Neural progenitor cell (in vitro differentiated cells): ENCODE measurements around the gene RNASE4. TPM values are rescaled to one million over a fixed set of nuclear protein-coding genes. Genes with fewer than 3 reads are reported as not detected.
"Not testable (repeated sequence)": the region's sequence is repeated elsewhere in the genome, so short reads cannot be mapped to it uniquely, and the experiment has no call there.

ENCODE experiments used
- DNase-seq: peaks from one replicate; pipeline ENCODE4 v3.0.0-alpha.2; 2016; ENCODE audit warnings: low spot score
- H2AFZ ChIP-seq: fragments of 200-600 bp; sonication (generic); replicated peaks from 2 replicates; pipeline ENCODE4 v1.6.1; 2016; ENCODE audit warnings: antibody characterized with exemption
- H3F3A ChIP-seq: fragments of 200-600 bp; sonication (generic); 2 replicates; pipeline ENCODE4 v1.6.1; 2016; ENCODE audit warnings: antibody characterized with exemption, low read depth
- H3K27ac ChIP-seq: fragments of 200-600 bp; sonication (generic); 2 replicates; pipeline ENCODE4 v1.5.1; 2016; ENCODE audit warnings: mild to moderate bottlenecking
- H3K27me3 ChIP-seq: fragments of 200-600 bp; sonication (generic); 2 replicates; pipeline ENCODE4 v1.6.1; 2016; ENCODE audit warnings: mild to moderate bottlenecking, moderate library complexity
- H3K36me3 ChIP-seq: fragments of 200-600 bp; sonication (generic); 2 replicates; pipeline ENCODE4 v1.5.1; 2016
- H3K4me1 ChIP-seq: fragments of 200-600 bp; sonication (generic); 2 replicates; pipeline ENCODE4 v1.6.1; 2016; ENCODE audit warnings: mixed run types
- H3K4me2 ChIP-seq: fragments of 200-600 bp; sonication (generic); 2 replicates; pipeline ENCODE4 v1.6.1; 2016
- H3K4me3 ChIP-seq: fragments of 200-600 bp; sonication (generic); 2 replicates; pipeline ENCODE4 v1.5.1; 2016
- H3K79me2 ChIP-seq: fragments of 200-600 bp; sonication (generic); 2 replicates; pipeline ENCODE4 v1.6.1; 2016; ENCODE audit warnings: low read depth
- H3K9ac ChIP-seq: fragments of 200-600 bp; sonication (generic); 2 replicates; pipeline ENCODE4 v1.6.1; 2016
- H3K9me3 ChIP-seq: fragments of 200-600 bp; sonication (generic); 2 replicates; pipeline ENCODE4 v1.5.1; 2016; ENCODE audit warnings: low read depth
- H4K20me1 ChIP-seq: fragments of 200-600 bp; sonication (generic); 2 replicates; pipeline ENCODE4 v1.6.1; 2016; ENCODE audit warnings: low read depth
- H3K27ac Mint-ChIP-seq: 3 replicates; pipeline ENCODE4 v1.8.0; 2021; ENCODE audit warnings: mixed read lengths
- H3K27me3 Mint-ChIP-seq: 2 replicates; pipeline ENCODE4 v1.8.0; 2022; ENCODE audit warnings: low read depth, mild to moderate bottlenecking, inconsistent platforms, moderate library complexity, mixed read lengths; ENCODE audit not compliant: insufficient read depth
- H3K36me3 Mint-ChIP-seq: 3 replicates; pipeline ENCODE4 v1.8.0; 2021; ENCODE audit warnings: mixed read lengths
- H3K4me1 Mint-ChIP-seq: 3 replicates; pipeline ENCODE4 v1.8.0; 2021; ENCODE audit warnings: mixed read lengths
- H3K4me3 Mint-ChIP-seq: 3 replicates; pipeline ENCODE4 v1.8.0; 2021; ENCODE audit warnings: mild to moderate bottlenecking, moderate library complexity, mixed read lengths
- H3K9me3 Mint-ChIP-seq: 3 replicates; pipeline ENCODE4 v1.8.0; 2020; ENCODE audit warnings: mixed read lengths
- EZH2 ChIP-seq: fragments of 200-600 bp; sonication (generic); IDR thresholded peaks from 2 replicates; pipeline ENCODE4 v1.6.1; 2017; ENCODE audit warnings: antibody characterized with exemption, mild to moderate bottlenecking, moderate library complexity
- EZH2phosphoT487 ChIP-seq: fragments of 200-600 bp; sonication (generic); IDR thresholded peaks from 2 replicates; pipeline ENCODE4 v1.6.1; 2017; ENCODE audit warnings: antibody characterized with exemption
- total RNA-seq: library from RNA; depleted of rRNA; stranded (reverse); fragments of >200 nt; gene quantifications from 2 replicates; pipeline ENCODE4 v1.2.3, GENCODE V29; 2015; ENCODE audit warnings: low replicate concordance
- TF ChIP-seq, protein P1 (sequence below): fragments of 200-600 bp; sonication (generic); IDR thresholded peaks from 2 replicates; pipeline ENCODE4 v1.5.1; 2017; ENCODE audit warnings: antibody characterized with exemption, mild to moderate bottlenecking

RNASE4 gene
- total RNA-seq, 1 donor from 2014 or later: 2.1 TPM

DNA sequence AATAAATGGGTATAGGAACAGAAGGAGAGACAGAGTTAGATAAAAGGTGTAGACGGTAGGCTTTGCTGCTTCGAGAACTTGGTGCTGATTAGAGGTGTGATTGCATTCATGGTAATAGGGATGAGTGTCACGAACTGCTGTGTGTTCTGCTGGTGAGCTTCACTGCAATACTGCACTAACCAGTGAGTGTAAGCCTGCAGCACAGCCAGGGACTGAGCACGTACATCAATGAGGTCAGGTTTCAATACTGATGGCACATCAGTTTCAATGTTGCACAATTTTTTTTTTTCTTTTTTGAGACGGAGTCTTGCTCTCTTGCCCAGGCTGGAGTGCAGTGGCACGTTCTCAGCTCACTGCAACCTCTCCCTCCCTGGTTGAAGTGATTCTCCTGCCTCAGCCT lies 36.4 kb downstream of the RNASE4 start:
- Histone ChIP-seq H3F3A (no peaks in the 10 kb centered on the region), H3K27me3 (no peaks in the 10 kb centered on the region), H3K9me3 (no peaks in the 10 kb centered on the region), H3K4me2 (no peak overlapping the region), H2AFZ (no peak overlapping the region), H3K4me3 (no peak overlapping the region), H4K20me1 (no peaks in the 10 kb centered on the region), H3K9ac (no peak overlapping the region), H3K4me1 (no peaks in the 10 kb centered on the region), H3K79me2 (no peaks in the 10 kb centered on the region), H3K27ac (no peak overlapping the region), H3K36me3 (no peaks in the 10 kb centered on the region)
- no peak overlapping the region for H3K27ac Mint-ChIP-seq
- no peak for DNase-seq
- TF ChIP-seq, protein P1, sequence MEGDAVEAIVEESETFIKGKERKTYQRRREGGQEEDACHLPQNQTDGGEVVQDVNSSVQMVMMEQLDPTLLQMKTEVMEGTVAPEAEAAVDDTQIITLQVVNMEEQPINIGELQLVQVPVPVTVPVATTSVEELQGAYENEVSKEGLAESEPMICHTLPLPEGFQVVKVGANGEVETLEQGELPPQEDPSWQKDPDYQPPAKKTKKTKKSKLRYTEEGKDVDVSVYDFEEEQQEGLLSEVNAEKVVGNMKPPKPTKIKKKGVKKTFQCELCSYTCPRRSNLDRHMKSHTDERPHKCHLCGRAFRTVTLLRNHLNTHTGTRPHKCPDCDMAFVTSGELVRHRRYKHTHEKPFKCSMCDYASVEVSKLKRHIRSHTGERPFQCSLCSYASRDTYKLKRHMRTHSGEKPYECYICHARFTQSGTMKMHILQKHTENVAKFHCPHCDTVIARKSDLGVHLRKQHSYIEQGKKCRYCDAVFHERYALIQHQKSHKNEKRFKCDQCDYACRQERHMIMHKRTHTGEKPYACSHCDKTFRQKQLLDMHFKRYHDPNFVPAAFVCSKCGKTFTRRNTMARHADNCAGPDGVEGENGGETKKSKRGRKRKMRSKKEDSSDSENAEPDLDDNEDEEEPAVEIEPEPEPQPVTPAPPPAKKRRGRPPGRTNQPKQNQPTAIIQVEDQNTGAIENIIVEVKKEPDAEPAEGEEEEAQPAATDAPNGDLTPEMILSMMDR: no peak
- TF ChIP-seq EZH2phosphoT487: no peak
- H3K27me3 Mint-ChIP-seq: no peaks in the 10 kb centered on the region
- peaks cover 6% of the 10 kb centered on the region for H3K9me3 Mint-ChIP-seq
- no peaks in the 10 kb centered on the region for H3K4me1 Mint-ChIP-seq
- H3K36me3 Mint-ChIP-seq: no peaks in the 10 kb centered on the region
- no peak overlapping the region for H3K4me3 Mint-ChIP-seq

DNA sequence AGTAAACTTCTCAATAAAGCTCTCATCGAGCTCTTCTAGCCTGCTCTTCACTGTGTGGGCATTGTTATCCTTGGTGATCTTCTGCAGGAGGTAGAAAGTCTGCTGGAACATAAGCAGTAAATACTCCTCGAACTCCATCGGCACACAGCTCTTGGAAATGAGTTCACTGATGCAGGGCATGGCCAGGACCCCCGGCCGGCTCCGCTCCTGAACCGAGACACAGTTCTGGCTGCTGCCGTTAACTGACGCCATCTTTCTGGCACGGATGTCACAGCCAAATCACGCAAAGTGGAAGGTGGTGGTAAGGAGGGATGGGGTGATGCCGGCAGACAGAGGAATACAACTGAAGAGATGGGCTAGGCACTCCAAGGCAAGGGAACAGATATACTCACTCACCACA lies 37.7 kb downstream of the RNASE4 start:
- no peak overlapping the region for H2AFZ ChIP-seq
- H3F3A ChIP-seq: no peaks in the 10 kb centered on the region
- Mint-ChIP-seq H3K9me3 (peaks cover 6% of the 10 kb centered on the region), H3K4me3 (no peak overlapping the region), H3K4me1 (no peaks in the 10 kb centered on the region), H3K36me3 (no peaks in the 10 kb centered on the region), H3K27me3 (no peaks in the 10 kb centered on the region), H3K27ac (no peak overlapping the region)
- no peak overlapping the region for H3K4me3 ChIP-seq
- H4K20me1 ChIP-seq: no peaks in the 10 kb centered on the region
- no peaks in the 10 kb centered on the region for H3K27me3 ChIP-seq
- no peak for DNase-seq
- TF ChIP-seq EZH2: no peak
- no peak overlapping the region for H3K27ac ChIP-seq
- no peak overlapping the region for H3K4me2 ChIP-seq
- H3K36me3 ChIP-seq: no peaks in the 10 kb centered on the region
- no peaks in the 10 kb centered on the region for H3K4me1 ChIP-seq
- H3K9me3 ChIP-seq: no peaks in the 10 kb centered on the region
- H3K79me2 ChIP-seq: no peaks in the 10 kb centered on the region
- H3K9ac ChIP-seq: no peak overlapping the region

DNA sequence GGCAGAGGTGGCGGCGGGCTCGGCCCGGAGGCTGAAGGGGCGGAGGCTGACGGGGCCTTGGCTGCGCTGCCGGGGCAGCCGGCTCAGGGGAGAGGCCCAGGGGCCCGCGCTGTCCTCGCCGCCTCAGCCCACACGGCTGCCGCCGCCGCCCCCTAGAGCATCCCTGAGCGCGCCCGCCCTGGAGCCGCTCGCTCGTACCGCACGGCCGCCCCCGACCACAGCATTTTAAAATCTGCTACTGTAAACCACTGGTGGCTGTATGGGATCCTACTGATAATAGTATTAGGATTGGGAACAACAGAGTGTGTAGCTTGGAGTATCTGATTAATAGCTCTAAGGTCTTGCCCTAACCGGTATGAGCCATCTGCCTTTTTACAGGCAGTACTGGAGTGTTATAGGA lies 39.1 kb downstream of the RNASE4 start:
- Mint-ChIP-seq H3K4me1 (no peaks in the 10 kb centered on the region), H3K27me3 (no peaks in the 10 kb centered on the region), H3K27ac (no peak overlapping the region), H3K36me3 (no peaks in the 10 kb centered on the region), H3K4me3 (no peak overlapping the region), H3K9me3 (peaks cover 6% of the 10 kb centered on the region)
- TF ChIP-seq, protein P1: no peak
- TF ChIP-seq EZH2phosphoT487 (no peak), EZH2 (no peak)
- H3K4me3 ChIP-seq: no peak overlapping the region
- no peaks in the 10 kb centered on the region for H3K79me2 ChIP-seq
- H3K27ac ChIP-seq: no peak overlapping the region
- no peaks in the 10 kb centered on the region for H3F3A ChIP-seq
- DNase-seq: no peak
- no peaks in the 10 kb centered on the region for H3K36me3 ChIP-seq
- H3K9me3 ChIP-seq: no peaks in the 10 kb centered on the region
- H2AFZ ChIP-seq: no peak overlapping the region
- no peaks in the 10 kb centered on the region for H3K4me1 ChIP-seq
- no peaks in the 10 kb centered on the region for H3K27me3 ChIP-seq
- H3K9ac ChIP-seq: no peak overlapping the region
- H4K20me1 ChIP-seq: no peaks in the 10 kb centered on the region
- no peak overlapping the region for H3K4me2 ChIP-seq

DNA sequence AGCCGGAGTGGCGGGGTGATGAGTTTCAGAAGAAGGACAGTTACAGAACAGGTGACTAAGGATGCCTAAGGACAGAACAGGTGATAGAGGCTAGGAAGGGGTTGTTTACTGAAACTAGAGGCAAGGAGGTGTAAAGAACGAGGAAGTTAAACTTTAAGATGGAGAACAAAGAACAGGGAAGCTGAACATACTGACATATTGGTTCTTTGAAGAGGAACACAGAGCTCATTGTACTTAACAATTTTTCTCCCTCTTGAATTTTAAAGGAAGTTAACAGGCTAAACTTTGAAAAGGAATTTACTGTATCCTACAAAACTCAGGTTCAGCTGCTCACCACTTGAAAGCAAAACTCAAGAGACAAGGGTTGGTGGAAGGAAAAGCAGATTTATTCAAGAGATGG lies 41.8 kb downstream of the RNASE4 start:
- not testable (repeated sequence) for H3K9me3 ChIP-seq, H3K79me2 ChIP-seq, H3K4me1 Mint-ChIP-seq, H3K4me1 ChIP-seq, H3K36me3 ChIP-seq, H3K36me3 Mint-ChIP-seq, H3K27me3 ChIP-seq, H3F3A ChIP-seq, DNase-seq, H3K27me3 Mint-ChIP-seq, H3K9ac ChIP-seq, H3K27ac ChIP-seq, H3K4me3 Mint-ChIP-seq, H3K4me3 ChIP-seq, H3K27ac Mint-ChIP-seq, H3K4me2 ChIP-seq, H4K20me1 ChIP-seq, H3K9me3 Mint-ChIP-seq, H2AFZ ChIP-seq
